Measurements from ENCODE around the gene C15orf40. TPM values are rescaled to one million over a fixed set of nuclear protein-coding genes. Genes with fewer than 3 reads are reported as not detected.

C15orf40 gene
- total RNA-seq, 2 experiments from 2014 or later: 21.8 to 26.3 TPM

DNA sequence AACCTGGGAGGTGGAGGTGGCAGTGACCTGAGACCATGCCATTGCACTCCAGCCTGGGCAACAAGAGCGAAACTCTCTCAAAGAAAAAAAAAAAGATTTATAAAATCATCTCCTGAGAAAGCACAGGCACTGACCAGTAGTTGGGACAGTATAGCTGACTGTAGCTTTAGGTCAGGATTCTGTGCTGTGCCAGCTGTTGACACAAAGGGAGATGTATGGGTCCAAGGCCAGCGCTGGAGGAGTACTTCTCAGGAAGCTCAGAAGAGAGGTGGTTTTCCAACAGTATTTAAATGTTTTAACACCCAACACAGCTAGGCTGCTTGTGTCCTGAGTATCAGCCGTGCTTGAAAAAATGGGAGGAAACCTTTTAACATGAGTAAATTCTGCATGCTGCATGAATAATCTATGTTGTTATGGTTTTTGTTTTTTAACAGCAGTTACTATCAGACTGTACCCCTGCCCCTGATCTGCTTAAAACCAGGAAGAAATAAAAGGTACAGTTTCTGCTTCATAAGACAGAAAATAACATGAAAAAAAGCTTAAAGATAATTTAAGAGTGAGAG, 18.9 kb downstream of the C15orf40 start:
- Mint-ChIP-seq H3K4me1 (ENCODE audit: low read depth) (peaks cover 2% of the 10 kb centered on the region), H3K27me3 (no peaks in the 10 kb centered on the region), H3K9me3 (no peaks in the 10 kb centered on the region), H3K4me3 (no peak overlapping the region), H3K27ac (no peak overlapping the region), H3K36me3 (peaks cover 18% of the 10 kb centered on the region)
- intact Hi-C loops (cut with micrococcal nuclease): no loop called here
- no peak for DNase-seq
- ChIA-PET CTCF (no interaction called here), POLR2A (interaction anchor here (0.7 kb wide), 1 partner anchor 108 kb away, joined by 7 read pairs; no protein-coding TSS in a partner anchor)

DNA sequence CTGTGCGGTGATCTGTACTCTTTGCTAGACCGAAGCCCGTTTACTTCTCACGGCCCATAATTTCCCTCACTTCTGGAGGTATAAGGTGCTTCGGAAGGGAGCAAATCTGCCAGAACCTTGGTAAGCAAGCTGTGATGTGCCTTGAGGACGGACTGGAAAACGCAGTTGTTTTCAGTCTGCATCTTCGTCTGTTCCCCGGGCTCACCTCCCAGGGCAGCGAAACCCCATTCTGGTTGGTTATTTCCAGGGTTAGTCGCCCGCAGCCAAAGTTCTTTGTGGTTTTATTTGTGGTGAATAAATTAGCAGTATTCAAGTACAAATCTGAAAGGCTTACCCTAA, 25.0 kb downstream of the C15orf40 start:
- Mint-ChIP-seq H3K27me3 (no peaks in the 10 kb centered on the region), H3K9me3 (no peaks in the 10 kb centered on the region), H3K27ac (peak overlapping the region; percentile 96), H3K36me3 (peaks cover 19% of the 10 kb centered on the region), H3K4me3 (peak overlapping the region; percentile 98), H3K4me1 (ENCODE audit: low read depth) (peaks cover 18% of the 10 kb centered on the region)
- POLR2A ChIA-PET: interaction anchor here (0.5 to 1.9 kb wide), 10 partner anchors 23 to 654 kb away, joined by 3 to 9 read pairs (median 4); partner anchors contain the start of genes BTBD1, RPS17 and WHAMM
- CTCF ChIA-PET: interaction anchor here (1.0 to 3.3 kb wide), 9 partner anchors 13 to 455 kb away, joined by 3 to 18 read pairs (median 4); partner anchors contain the start of gene C15orf40
- intact Hi-C loops (cut with micrococcal nuclease): loop anchor here (1.0 to 5.0 kb wide), 5 partner anchors 25 to 446 kb away; partner anchors contain the start of genes C15orf40 and RPS17
- peak; percentile 43 for DNase-seq

DNA sequence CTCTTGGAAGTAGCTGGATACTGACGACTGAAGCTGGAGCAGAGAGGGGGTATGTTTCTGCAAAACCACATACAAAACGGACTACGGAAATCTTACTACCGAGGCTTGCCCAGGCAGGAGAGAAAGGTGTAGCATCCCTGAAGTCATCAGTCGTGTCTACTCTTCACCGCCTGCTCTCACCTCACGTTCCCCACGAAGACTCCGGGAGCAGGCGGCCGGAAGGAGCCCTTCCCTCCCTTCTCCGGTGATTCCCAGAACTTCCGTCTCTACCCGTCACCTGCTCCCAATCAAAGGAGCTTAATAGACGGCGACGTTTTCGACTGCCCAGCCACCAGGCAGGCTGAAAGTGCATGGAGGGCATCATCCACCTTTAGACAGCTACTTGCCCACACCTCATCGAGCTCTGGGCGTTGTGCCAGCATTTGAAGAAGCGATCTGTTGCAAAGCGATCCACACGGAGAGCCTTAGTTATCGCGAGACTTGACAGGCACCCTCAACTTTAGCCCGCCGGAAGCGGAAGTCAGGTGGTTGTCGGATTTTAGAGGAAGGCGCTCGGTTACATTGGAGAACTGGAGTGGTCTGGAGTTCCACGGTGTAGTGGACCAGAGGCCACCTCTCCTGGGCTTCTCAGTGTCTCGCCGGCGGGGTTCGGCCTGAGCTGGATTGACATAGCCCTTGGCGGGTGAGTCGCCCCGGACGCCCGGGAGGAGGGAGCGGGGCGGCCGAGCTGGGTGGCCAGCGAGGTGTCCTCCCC, 25.6 kb downstream of the C15orf40 start, which contains the start of gene RAMAC:
Gene RAMAC (plus strand): TSS at position 523 of the 754 bp plus-strand sequence. CDS start 2,809 bp downstream, outside the sequence.
- peaks cover 19% of the 10 kb centered on the region for H3K36me3 Mint-ChIP-seq
- H3K4me1 Mint-ChIP-seq (ENCODE audit: low read depth): peaks cover 18% of the 10 kb centered on the region
- H3K27ac Mint-ChIP-seq: peak within 1 kb of the TSS; percentile 96
- intact Hi-C loops (cut with micrococcal nuclease): loop anchor here (1.0 to 5.0 kb wide), 5 partner anchors 25 to 446 kb away; partner anchors contain the start of genes C15orf40 and RPS17
- DNase-seq: peak; percentile 95
- ChIA-PET POLR2A (interaction anchor here (0.5 to 1.9 kb wide), 12 partner anchors 10 to 655 kb away, joined by 3 to 9 read pairs (median 4); partner anchors contain the start of genes BTBD1, RPS17 and WHAMM), CTCF (interaction anchor here (0.7 to 3.3 kb wide), 11 partner anchors 13 to 455 kb away, joined by 3 to 18 read pairs (median 4); partner anchors contain the start of gene C15orf40)
- H3K9me3 Mint-ChIP-seq: no peaks in the 10 kb centered on the region
- H3K27me3 Mint-ChIP-seq: no peaks in the 10 kb centered on the region
- peak within 1 kb of the TSS; percentile 98 for H3K4me3 Mint-ChIP-seq

DNA sequence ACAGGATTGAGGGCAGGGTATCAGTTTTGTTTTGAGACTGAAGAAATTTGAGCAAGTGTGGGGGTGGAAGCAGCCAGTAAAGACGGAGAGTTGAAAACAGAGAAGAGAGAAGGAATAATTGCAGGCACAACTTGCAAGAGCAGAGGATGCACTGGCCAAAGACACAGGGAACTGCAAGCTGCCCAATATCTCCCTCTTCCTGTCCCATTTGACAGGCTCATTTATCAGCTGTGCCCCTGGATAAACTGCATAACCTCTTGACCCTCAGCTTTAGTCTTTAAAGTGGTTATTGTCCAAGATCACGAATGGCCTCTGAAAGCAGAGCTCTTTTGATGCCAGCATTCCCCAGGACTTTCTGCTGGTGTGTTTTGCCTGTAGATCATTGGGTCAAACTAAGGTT, 30.5 kb downstream of the C15orf40 start:
- POLR2A ChIA-PET: no interaction called here
- Mint-ChIP-seq H3K4me3 (no peak overlapping the region), H3K4me1 (ENCODE audit: low read depth) (peaks cover 11% of the 10 kb centered on the region), H3K9me3 (no peaks in the 10 kb centered on the region), H3K27ac (no peak overlapping the region), H3K36me3 (peaks cover 3% of the 10 kb centered on the region), H3K27me3 (no peaks in the 10 kb centered on the region)
- intact Hi-C loops (cut with micrococcal nuclease): no loop called here
- CTCF ChIA-PET: no interaction called here
- DNase-seq: no peak

DNA sequence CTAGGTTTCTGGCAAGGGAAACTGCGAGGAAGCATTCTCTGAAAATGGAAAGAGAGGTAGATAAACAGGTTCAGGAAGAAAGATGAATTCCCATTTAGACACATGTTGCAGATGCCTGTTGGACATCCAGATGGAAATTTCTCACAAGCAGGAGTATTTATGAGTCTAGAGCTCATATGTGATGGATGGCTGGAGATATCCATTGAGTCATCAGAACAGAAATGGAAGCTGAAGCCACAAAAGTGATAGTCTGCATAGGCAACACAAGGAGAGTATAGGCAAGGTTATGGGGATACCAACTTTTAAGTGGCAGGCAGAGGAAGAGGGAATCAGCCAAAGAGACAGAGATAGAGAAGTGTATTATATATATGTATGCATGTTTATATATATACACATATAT, 31.7 kb downstream of the C15orf40 start:
- peaks cover 4% of the 10 kb centered on the region for H3K4me1 Mint-ChIP-seq (ENCODE audit: low read depth)
- intact Hi-C loops (cut with micrococcal nuclease): no loop called here
- no peak overlapping the region for H3K4me3 Mint-ChIP-seq
- CTCF ChIA-PET: interaction anchor here (1.2 kb wide), 1 partner anchor 20 kb away, joined by 5 read pairs; no protein-coding TSS in a partner anchor
- H3K9me3 Mint-ChIP-seq: no peaks in the 10 kb centered on the region
- no peak for DNase-seq
- peaks cover 3% of the 10 kb centered on the region for H3K36me3 Mint-ChIP-seq
- POLR2A ChIA-PET: no interaction called here
- no peak overlapping the region for H3K27ac Mint-ChIP-seq
- no peaks in the 10 kb centered on the region for H3K27me3 Mint-ChIP-seq

GRCh38 chr15:82978438-82978837, 33.0 kb downstream of the C15orf40 start:
- DNase-seq: no peak
- no peak overlapping the region for H3K27ac Mint-ChIP-seq
- POLR2A ChIA-PET: no interaction called here
- H3K4me3 Mint-ChIP-seq: no peak overlapping the region
- H3K4me1 Mint-ChIP-seq (ENCODE audit: low read depth): peaks cover 4% of the 10 kb centered on the region
- peaks cover 3% of the 10 kb centered on the region for H3K36me3 Mint-ChIP-seq
- CTCF ChIA-PET: no interaction called here
- no peaks in the 10 kb centered on the region for H3K27me3 Mint-ChIP-seq
- H3K9me3 Mint-ChIP-seq: no peaks in the 10 kb centered on the region
- intact Hi-C loops (cut with micrococcal nuclease): no loop called here

GRCh38 chr15:82977076-82977475, 34.4 kb downstream of the C15orf40 start:
- peaks cover 4% of the 10 kb centered on the region for H3K4me1 Mint-ChIP-seq (ENCODE audit: low read depth)
- no peak overlapping the region for H3K27ac Mint-ChIP-seq
- intact Hi-C loops (cut with micrococcal nuclease): no loop called here
- H3K27me3 Mint-ChIP-seq: no peaks in the 10 kb centered on the region
- ChIA-PET CTCF (no interaction called here), POLR2A (no interaction called here)
- peaks cover 3% of the 10 kb centered on the region for H3K36me3 Mint-ChIP-seq
- DNase-seq: no peak
- H3K9me3 Mint-ChIP-seq: no peaks in the 10 kb centered on the region
- no peak overlapping the region for H3K4me3 Mint-ChIP-seq

DNA sequence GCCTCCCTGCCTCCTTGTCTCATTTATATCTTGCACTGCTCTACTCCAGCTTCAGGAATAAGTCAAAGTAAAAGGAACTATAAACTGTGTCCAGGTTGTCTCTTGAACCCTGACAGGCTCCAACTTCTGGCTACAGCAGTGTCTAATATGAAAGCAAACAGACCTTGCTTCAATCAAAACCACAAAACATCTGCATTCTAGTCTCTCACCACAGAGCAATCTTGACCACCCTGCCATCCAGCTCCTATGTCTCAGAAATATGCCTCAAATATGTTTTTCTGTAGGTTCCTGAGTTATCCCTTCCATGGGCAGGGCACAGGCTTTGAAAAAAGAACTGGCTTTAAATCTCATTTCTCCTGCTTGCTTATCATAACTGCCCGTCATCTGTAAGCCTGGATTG, 38.4 kb downstream of the C15orf40 start:
- no peaks in the 10 kb centered on the region for H3K27me3 Mint-ChIP-seq
- ChIA-PET POLR2A (interaction anchor here (0.6 kb wide), 1 partner anchor 19 kb away, joined by 4 read pairs; no protein-coding TSS in a partner anchor), CTCF (no interaction called here)
- no peaks in the 10 kb centered on the region for H3K36me3 Mint-ChIP-seq
- intact Hi-C loops (cut with micrococcal nuclease): no loop called here
- no peak for DNase-seq
- no peak overlapping the region for H3K27ac Mint-ChIP-seq
- no peaks in the 10 kb centered on the region for H3K4me1 Mint-ChIP-seq (ENCODE audit: low read depth)
- H3K9me3 Mint-ChIP-seq: no peaks in the 10 kb centered on the region
- H3K4me3 Mint-ChIP-seq: no peak overlapping the region

DNA sequence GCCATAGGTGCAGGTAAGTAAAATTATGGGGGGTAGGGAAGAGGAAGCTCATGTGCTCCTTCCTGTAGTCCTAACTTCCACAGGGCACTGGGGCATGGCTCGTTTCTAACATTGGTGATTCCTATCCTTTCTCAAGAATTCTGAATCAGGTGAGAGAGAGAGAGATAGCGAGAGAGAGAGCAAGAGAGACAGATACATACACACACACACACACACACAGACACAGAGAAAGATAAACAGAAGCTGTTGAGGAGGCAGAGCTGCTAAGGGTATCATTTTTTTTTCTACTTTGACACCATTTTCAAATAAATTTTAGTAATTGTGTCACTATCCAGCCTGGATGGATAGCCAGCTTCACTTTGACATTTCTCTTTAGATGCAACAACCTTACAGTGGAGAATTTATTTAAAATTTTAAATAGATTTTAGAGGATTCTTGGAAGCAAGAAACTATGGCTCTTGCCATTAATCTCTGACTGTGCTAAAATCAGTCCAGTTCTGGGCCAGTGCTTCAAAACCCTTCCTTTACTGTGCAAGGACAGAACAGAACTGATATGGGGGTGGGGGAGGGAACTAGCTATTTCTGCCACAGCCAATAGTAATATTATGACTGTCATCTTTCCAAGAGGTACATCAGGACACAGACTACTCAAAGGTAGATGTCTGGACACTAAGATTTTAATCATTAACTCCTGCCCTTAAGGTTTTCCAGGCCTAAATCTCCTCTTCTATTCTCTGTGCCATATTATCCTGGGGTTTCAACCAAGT, 40.0 kb downstream of the C15orf40 start:
- ChIA-PET POLR2A (interaction anchor here (0.5 kb wide), 1 partner anchor 231 kb away, joined by 3 read pairs; no protein-coding TSS in a partner anchor), CTCF (interaction anchor here (1.1 to 1.5 kb wide), 2 partner anchors 15 to 122 kb away, joined by 4 read pairs; partner anchors contain the start of gene RAMAC)
- DNase-seq: no peak
- no peaks in the 10 kb centered on the region for H3K9me3 Mint-ChIP-seq
- no peak overlapping the region for H3K4me3 Mint-ChIP-seq
- no peaks in the 10 kb centered on the region for H3K27me3 Mint-ChIP-seq
- H3K36me3 Mint-ChIP-seq: no peaks in the 10 kb centered on the region
- H3K4me1 Mint-ChIP-seq (ENCODE audit: low read depth): peaks cover 3% of the 10 kb centered on the region
- intact Hi-C loops (cut with micrococcal nuclease): no loop called here
- H3K27ac Mint-ChIP-seq: no peak overlapping the region

DNA sequence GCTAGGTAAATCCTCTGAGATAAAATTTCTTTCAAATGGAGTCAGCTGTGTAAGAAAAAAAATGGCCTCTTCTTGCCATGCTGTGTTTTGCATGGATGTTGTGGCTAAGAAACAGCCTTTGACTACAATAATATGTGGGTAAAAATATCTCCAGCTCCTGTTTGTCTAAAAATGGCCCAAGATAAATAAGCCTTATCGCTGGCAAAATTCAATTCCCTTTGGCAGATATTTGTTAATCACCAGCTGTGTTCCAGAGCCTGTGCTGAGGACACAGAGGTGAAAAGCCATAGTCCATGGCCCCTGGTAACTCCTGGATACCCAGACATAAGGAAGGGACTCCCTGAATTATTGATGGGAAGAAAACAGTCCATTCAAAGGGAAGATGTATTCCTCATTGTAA, 40.7 kb downstream of the C15orf40 start:
- Mint-ChIP-seq H3K27ac (no peak overlapping the region), H3K4me1 (ENCODE audit: low read depth) (peaks cover 5% of the 10 kb centered on the region)

GRCh38 chr15:82970078-82970686, 41.3 kb downstream of the C15orf40 start:
- Mint-ChIP-seq H3K27me3 (no peaks in the 10 kb centered on the region), H3K36me3 (no peaks in the 10 kb centered on the region), H3K4me3 (no peak overlapping the region), H3K27ac (no peak overlapping the region), H3K9me3 (no peaks in the 10 kb centered on the region), H3K4me1 (ENCODE audit: low read depth) (peaks cover 5% of the 10 kb centered on the region)
- ChIA-PET CTCF (interaction anchor here (0.5 to 1.1 kb wide), 2 partner anchors 16 to 358 kb away, joined by 3 to 4 read pairs; partner anchors contain the start of gene RAMAC), POLR2A (no interaction called here)
- intact Hi-C loops (cut with micrococcal nuclease): no loop called here
- DNase-seq: no peak

More for the DNA sequence above, 40.7 kb downstream of the C15orf40 start:
- no peak for DNase-seq
- Mint-ChIP-seq H3K27me3 (no peaks in the 10 kb centered on the region), H3K9me3 (no peaks in the 10 kb centered on the region), H3K4me3 (no peak overlapping the region), H3K36me3 (no peaks in the 10 kb centered on the region)
- intact Hi-C loops (cut with micrococcal nuclease): no loop called here
- ChIA-PET CTCF (interaction anchor here (0.5 to 1.5 kb wide), 3 partner anchors 15 to 359 kb away, joined by 3 to 4 read pairs (median 4); partner anchors contain the start of gene RAMAC), POLR2A (no interaction called here)
